H9 (cell line): ENCODE data around the gene CAV3. TPM values are rescaled to one million over a fixed set of nuclear protein-coding genes. Genes with fewer than 3 reads are reported as not detected.
A peak's percentile ranks its signal among the peaks of the same experiment; 100 is the strongest.

Source experiments
- DNase-seq: peaks from one replicate; pipeline ENCODE4 v3.0.0-alpha.2; 2017
- H2AFZ ChIP-seq: one replicate; pipeline ENCODE4 v1.6.1; 2013; ENCODE audit warnings: mild to moderate bottlenecking, low read length, control low read depth, moderate library complexity
- H2AK5ac ChIP-seq: 2 replicates; pipeline ENCODE4 v1.6.1; 2013; ENCODE audit warnings: low read length, control low read depth, mixed read lengths; ENCODE audit not compliant: insufficient read length
- H2BK120ac ChIP-seq: one replicate; pipeline ENCODE4 v1.6.1; 2013; ENCODE audit warnings: low read depth, mild to moderate bottlenecking, low read length, control low read depth, inconsistent platforms; ENCODE audit not compliant: poor library complexity, severe bottlenecking
- H2BK12ac ChIP-seq: 2 replicates; pipeline ENCODE4 v1.6.1; 2013; ENCODE audit warnings: low read length, control low read depth, mixed read lengths, low read depth; ENCODE audit not compliant: insufficient read length
- H2BK15ac ChIP-seq: 2 replicates; pipeline ENCODE4 v1.6.1; 2013; ENCODE audit warnings: low read depth, low read length, control low read depth
- H2BK20ac ChIP-seq: one replicate; pipeline ENCODE4 v1.6.1; 2013; ENCODE audit warnings: low read depth, mild to moderate bottlenecking, low read length, control low read depth, inconsistent platforms; ENCODE audit not compliant: poor library complexity, severe bottlenecking
- H2BK5ac ChIP-seq: 2 replicates; pipeline ENCODE4 v1.6.1; 2013; ENCODE audit warnings: low read length, control low read depth, mixed read lengths; ENCODE audit not compliant: insufficient read length
- H3K14ac ChIP-seq: 2 replicates; pipeline ENCODE4 v1.6.1; 2013; ENCODE audit warnings: low read length, control low read depth; ENCODE audit not compliant: insufficient read depth
- H3K18ac ChIP-seq: 2 replicates; pipeline ENCODE4 v1.6.1; 2013; ENCODE audit warnings: low read depth, mild to moderate bottlenecking, mixed read lengths, low read length, control low read depth; ENCODE audit not compliant: insufficient read length
- H3K23ac ChIP-seq: 2 replicates; pipeline ENCODE4 v1.6.1; 2013; ENCODE audit warnings: low read length, control low read depth, mixed read lengths, low read depth; ENCODE audit not compliant: insufficient read length
- H3K23me2 ChIP-seq: 2 replicates; pipeline ENCODE4 v1.6.1; 2013; ENCODE audit warnings: low read depth, mild to moderate bottlenecking, mixed read lengths, low read length, control low read depth; ENCODE audit not compliant: insufficient read length, poor library complexity, severe bottlenecking
- H3K27ac ChIP-seq: 2 replicates; pipeline ENCODE4 v1.5.1; 2013; ENCODE audit warnings: low read length, control low read depth, mixed read lengths, low read depth; ENCODE audit not compliant: insufficient read length
- H3K27me3 ChIP-seq: 2 replicates; pipeline ENCODE4 v1.6.1; 2013; ENCODE audit warnings: low read length, control low read depth, inconsistent platforms; ENCODE audit not compliant: insufficient read depth
- H3K4ac ChIP-seq: 2 replicates; pipeline ENCODE4 v1.6.1; 2013; ENCODE audit warnings: low read depth, mild to moderate bottlenecking, control low read depth, inconsistent platforms, low read length, moderate library complexity
- H3K4me1 ChIP-seq: 2 replicates; pipeline ENCODE4 v1.6.1; 2013; ENCODE audit warnings: low read length, control low read depth, inconsistent platforms; ENCODE audit not compliant: insufficient read depth
- H3K4me2 ChIP-seq: 2 replicates; pipeline ENCODE4 v1.6.1; 2013; ENCODE audit warnings: low read length, control low read depth, mixed read lengths; ENCODE audit not compliant: insufficient read length, insufficient read depth
- H3K56ac ChIP-seq: 2 replicates; pipeline ENCODE4 v1.6.1; 2013; ENCODE audit warnings: low read depth, mild to moderate bottlenecking, mixed read lengths, low read length, control low read depth; ENCODE audit not compliant: insufficient read length
- H3K79me1 ChIP-seq: 2 replicates; pipeline ENCODE4 v1.6.1; 2013; ENCODE audit warnings: low read depth, mild to moderate bottlenecking, moderate library complexity, low read length, control low read depth, inconsistent platforms; ENCODE audit not compliant: insufficient read depth, poor library complexity, severe bottlenecking
- H3K79me2 ChIP-seq: 2 replicates; pipeline ENCODE4 v1.6.1; 2013; ENCODE audit warnings: low read length, control low read depth, inconsistent platforms; ENCODE audit not compliant: insufficient read depth
- H3K9ac ChIP-seq: 2 replicates; pipeline ENCODE4 v1.6.1; 2013; ENCODE audit warnings: low read length, control low read depth, mixed read lengths; ENCODE audit not compliant: insufficient read length; ENCODE audit errors: extremely low read depth
- H3K9me3 ChIP-seq: one replicate; pipeline ENCODE4 v1.6.1; 2013; ENCODE audit warnings: low read depth, low read length, inconsistent platforms; ENCODE audit not compliant: control insufficient read depth
- H3T11ph ChIP-seq: one replicate; pipeline ENCODE4 v1.6.1; 2013; ENCODE audit warnings: mild to moderate bottlenecking, low read length, control low read depth, inconsistent platforms
- H4K20me1 ChIP-seq: one replicate; pipeline ENCODE4 v1.6.1; 2013; ENCODE audit not compliant: control insufficient read depth, insufficient read length, insufficient read depth
- H4K5ac ChIP-seq: 2 replicates; pipeline ENCODE4 v1.6.1; 2013; ENCODE audit warnings: low read depth, mild to moderate bottlenecking, mixed read lengths, low read length, control low read depth; ENCODE audit not compliant: insufficient read length
- H4K8ac ChIP-seq: replicated peaks from 2 replicates; pipeline ENCODE4 v1.6.1; 2013; ENCODE audit warnings: low read length, control low read depth, mixed read lengths, low read depth; ENCODE audit not compliant: insufficient read length
- H4K91ac ChIP-seq: 2 replicates; pipeline ENCODE4 v1.6.1; 2013; ENCODE audit warnings: low read depth, mild to moderate bottlenecking, moderate library complexity, mixed read lengths, low read length, control low read depth; ENCODE audit not compliant: insufficient read length
- H3K27ac Mint-ChIP-seq, 3 experiments: 2 replicates in 2 of 3; 3 replicates in 1 of 3; pipeline ENCODE4 v1.8.0; 2020 to 2021; ENCODE audit warnings: mixed read lengths in 3 of 3, mild to moderate bottlenecking in 1 of 3, moderate library complexity in 1 of 3
- H3K27me3 Mint-ChIP-seq: 2 replicates; pipeline ENCODE4 v1.8.0; 2021; ENCODE audit warnings: low read depth, mild to moderate bottlenecking, moderate library complexity, mixed read lengths
- H3K36me3 Mint-ChIP-seq, 3 experiments: 2 replicates in 2 of 3; 3 replicates in 1 of 3; pipeline ENCODE4 v1.8.0; 2020 to 2021; ENCODE audit warnings: low read depth in 3 of 3, mixed read lengths in 3 of 3; ENCODE audit not compliant: insufficient read depth in 1 of 3
- H3K4me1 Mint-ChIP-seq, 2 experiments: 2 replicates each; pipeline ENCODE4 v1.8.0; 2020; ENCODE audit warnings: mixed read lengths in 2 of 2
- H3K4me3 Mint-ChIP-seq, 2 experiments: 2 replicates in 1 of 2; 3 replicates in 1 of 2; pipeline ENCODE4 v1.8.0; 2020 to 2021; ENCODE audit warnings: mild to moderate bottlenecking in 2 of 2, mixed read lengths in 2 of 2, moderate library complexity in 1 of 2
- H3K9me3 Mint-ChIP-seq, 2 experiments: 2 replicates in 1 of 2; 3 replicates in 1 of 2; pipeline ENCODE4 v1.8.0; 2020; ENCODE audit warnings: mild to moderate bottlenecking in 2 of 2, mixed read lengths in 2 of 2, moderate library complexity in 1 of 2
- WGBS: extraction: QIAGEN DNeasy Blood & Tissue Kit; methylation state at CpG from one replicate; pipeline ENCODE4 v1.1.7; 2013; ENCODE audit warnings: missing lambda C conversion rate, low lambda C conversion rate, mixed read lengths; ENCODE audit not compliant: insufficient read length; ENCODE audit errors: extremely low coverage; 5-methylcytosine and 5-hydroxymethylcytosine counted together
- total RNA-seq: library from RNA; stranded (reverse); gene quantifications from 2 replicates; pipeline ENCODE4 v1.2.1, GENCODE V29; 2021
- TF ChIP-seq, protein P1 (sequence below): fragments of 200-600 bp; sonication (generic); conservative IDR thresholded peaks from 3 replicates; pipeline ENCODE4 v1.8.0; 2021; ENCODE audit warnings: antibody characterized with exemption, mild to moderate bottlenecking

CAV3 gene
- total RNA-seq, 1 experiment from 2014 or later = not detected

GRCh38 chr3:8755564-8756237 lies 22.1 kb downstream of the CAV3 start:
- Histone ChIP-seq H3K79me1 (no peaks in the 10 kb centered on the region), H3K18ac (no peak overlapping the region), H3K23me2 (no peaks in the 10 kb centered on the region), H2AK5ac (no peak overlapping the region), H2AFZ (no peak overlapping the region), H3K56ac (no peak overlapping the region), H2BK12ac (no peak overlapping the region), H4K5ac (no peak overlapping the region), H4K20me1 (no peaks in the 10 kb centered on the region), H3K14ac (no peak overlapping the region), H3K27me3 (no peaks in the 10 kb centered on the region), H3K27ac (no peak overlapping the region), H3K4me2 (no peak overlapping the region), H4K8ac (no peak overlapping the region), H3K79me2 (no peaks in the 10 kb centered on the region), H3K4me1 (no peaks in the 10 kb centered on the region), H2BK5ac (no peak overlapping the region), H3K23ac (no peak overlapping the region), H2BK15ac (no peak overlapping the region), H4K91ac (no peak overlapping the region), H3K9me3 (no peaks in the 10 kb centered on the region), H3K9ac (no peak overlapping the region), H3K4ac (no peak overlapping the region), H2BK120ac (no peak overlapping the region), H2BK20ac (no peak overlapping the region), H3T11ph (no peak overlapping the region)
- no CpG with 5 or more reads among the region's 6 CpGs for WGBS
- Mint-ChIP-seq H3K27me3 (peaks cover 26% of the 10 kb centered on the region), H3K9me3 (no peaks in the 10 kb centered on the region; a peak in 1 of 5 replicates), H3K36me3 (no peaks in the 10 kb centered on the region), H3K27ac (no peak overlapping the region), H3K4me3 (no peak overlapping the region), H3K4me1 (peaks cover 3 to 7% of the 10 kb centered on the region in 2 experiments)
- DNase-seq = no peak
- TF ChIP-seq, protein P1, sequence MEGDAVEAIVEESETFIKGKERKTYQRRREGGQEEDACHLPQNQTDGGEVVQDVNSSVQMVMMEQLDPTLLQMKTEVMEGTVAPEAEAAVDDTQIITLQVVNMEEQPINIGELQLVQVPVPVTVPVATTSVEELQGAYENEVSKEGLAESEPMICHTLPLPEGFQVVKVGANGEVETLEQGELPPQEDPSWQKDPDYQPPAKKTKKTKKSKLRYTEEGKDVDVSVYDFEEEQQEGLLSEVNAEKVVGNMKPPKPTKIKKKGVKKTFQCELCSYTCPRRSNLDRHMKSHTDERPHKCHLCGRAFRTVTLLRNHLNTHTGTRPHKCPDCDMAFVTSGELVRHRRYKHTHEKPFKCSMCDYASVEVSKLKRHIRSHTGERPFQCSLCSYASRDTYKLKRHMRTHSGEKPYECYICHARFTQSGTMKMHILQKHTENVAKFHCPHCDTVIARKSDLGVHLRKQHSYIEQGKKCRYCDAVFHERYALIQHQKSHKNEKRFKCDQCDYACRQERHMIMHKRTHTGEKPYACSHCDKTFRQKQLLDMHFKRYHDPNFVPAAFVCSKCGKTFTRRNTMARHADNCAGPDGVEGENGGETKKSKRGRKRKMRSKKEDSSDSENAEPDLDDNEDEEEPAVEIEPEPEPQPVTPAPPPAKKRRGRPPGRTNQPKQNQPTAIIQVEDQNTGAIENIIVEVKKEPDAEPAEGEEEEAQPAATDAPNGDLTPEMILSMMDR = peak; percentile 65
